HG02610 (cell line): ENCODE data around the gene CENPE.
"Not testable (repeated sequence)": the region's sequence is repeated elsewhere in the genome, so short reads cannot be mapped to it uniquely, and the experiment has no call there.

Source experiments
- ATAC-seq: cut with Tn5 transposase; IDR thresholded peaks from one replicate; pipeline ENCODE4 v1.9.1; 2021; ENCODE audit warnings: mild to moderate bottlenecking, moderate library complexity; ENCODE audit not compliant: unreplicated experiment

The CENPE gene, protein sequence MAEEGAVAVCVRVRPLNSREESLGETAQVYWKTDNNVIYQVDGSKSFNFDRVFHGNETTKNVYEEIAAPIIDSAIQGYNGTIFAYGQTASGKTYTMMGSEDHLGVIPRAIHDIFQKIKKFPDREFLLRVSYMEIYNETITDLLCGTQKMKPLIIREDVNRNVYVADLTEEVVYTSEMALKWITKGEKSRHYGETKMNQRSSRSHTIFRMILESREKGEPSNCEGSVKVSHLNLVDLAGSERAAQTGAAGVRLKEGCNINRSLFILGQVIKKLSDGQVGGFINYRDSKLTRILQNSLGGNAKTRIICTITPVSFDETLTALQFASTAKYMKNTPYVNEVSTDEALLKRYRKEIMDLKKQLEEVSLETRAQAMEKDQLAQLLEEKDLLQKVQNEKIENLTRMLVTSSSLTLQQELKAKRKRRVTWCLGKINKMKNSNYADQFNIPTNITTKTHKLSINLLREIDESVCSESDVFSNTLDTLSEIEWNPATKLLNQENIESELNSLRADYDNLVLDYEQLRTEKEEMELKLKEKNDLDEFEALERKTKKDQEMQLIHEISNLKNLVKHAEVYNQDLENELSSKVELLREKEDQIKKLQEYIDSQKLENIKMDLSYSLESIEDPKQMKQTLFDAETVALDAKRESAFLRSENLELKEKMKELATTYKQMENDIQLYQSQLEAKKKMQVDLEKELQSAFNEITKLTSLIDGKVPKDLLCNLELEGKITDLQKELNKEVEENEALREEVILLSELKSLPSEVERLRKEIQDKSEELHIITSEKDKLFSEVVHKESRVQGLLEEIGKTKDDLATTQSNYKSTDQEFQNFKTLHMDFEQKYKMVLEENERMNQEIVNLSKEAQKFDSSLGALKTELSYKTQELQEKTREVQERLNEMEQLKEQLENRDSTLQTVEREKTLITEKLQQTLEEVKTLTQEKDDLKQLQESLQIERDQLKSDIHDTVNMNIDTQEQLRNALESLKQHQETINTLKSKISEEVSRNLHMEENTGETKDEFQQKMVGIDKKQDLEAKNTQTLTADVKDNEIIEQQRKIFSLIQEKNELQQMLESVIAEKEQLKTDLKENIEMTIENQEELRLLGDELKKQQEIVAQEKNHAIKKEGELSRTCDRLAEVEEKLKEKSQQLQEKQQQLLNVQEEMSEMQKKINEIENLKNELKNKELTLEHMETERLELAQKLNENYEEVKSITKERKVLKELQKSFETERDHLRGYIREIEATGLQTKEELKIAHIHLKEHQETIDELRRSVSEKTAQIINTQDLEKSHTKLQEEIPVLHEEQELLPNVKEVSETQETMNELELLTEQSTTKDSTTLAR (N-terminal part only)

DNA sequence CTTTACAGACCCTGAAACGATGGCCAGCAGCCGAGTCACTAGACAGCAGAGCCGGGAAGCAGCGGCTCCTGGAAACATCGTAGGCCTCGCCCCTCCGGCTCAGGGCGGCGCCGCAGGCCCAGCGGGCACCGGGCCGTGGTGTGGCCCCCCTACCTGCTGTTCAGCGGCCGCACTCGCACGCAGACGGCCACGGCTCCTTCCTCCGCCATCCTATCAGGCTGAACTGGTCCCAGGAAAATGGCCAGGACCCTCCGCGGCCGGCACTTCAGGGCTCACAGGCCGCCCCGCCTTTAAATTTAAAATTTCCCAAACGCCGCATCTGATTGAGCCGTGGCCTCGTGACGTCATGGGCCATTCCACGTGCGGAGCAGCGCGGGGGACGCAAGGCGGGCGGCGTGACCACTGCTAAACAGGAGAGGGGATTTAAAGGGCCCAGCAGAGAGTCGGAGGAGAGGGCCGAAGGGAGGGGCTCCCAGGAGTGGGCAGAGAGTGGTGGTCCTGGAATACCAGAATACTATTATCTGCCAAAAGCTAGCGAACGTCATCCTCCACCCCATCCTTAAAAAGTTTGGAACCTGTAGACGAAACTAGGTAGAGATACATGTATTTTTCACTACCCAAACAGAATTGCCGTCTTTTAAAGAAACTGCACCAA is at the start of gene CENPE:
Gene CENPE, minus strand, starts transcription at position 233 of the 655 bp plus-strand sequence. Its CDS starts 24 bp downstream, at position 209.
- ATAC-seq, result peak; percentile 95

DNA sequence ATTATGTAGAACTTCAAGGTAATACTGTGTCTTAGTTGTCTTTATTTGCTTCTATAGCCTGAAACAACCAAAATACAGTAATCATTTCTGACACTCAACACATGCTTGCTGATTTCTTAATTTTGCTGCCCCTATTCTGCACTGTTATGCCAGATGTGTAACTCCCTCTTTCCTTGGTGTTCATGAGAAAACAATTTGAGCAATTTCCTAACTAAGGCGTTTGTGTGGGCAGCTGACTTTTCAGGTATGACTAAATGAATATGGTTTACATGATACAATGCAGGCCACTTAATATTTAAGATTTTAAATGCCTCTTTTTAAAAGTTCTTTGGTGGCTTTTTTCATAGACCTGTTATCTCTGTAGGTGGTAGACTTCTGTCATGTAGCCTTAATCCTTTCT is 46.1 kb upstream of the CENPE start:
- no peak for ATAC-seq

DNA sequence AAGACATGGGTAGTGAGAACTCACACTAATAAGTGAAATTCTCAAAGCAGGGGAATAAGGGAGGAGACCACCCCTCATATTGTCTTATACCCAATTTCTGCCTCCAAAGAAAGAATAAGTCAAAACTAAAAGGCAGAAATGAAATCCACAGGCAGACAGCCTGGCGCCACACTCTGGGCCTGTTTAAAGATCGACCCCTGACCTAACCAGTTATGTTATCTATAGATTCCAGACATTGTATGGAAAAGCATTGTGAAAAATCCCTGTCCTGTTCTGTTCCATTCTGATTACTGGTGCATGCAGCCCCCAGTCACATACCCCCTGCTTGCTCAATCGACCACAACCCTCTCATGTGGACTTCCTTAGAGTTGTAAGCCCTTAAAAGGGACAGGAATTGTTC is 32.8 kb upstream of the CENPE start:
- ATAC-seq, result not testable (repeated sequence)

DNA sequence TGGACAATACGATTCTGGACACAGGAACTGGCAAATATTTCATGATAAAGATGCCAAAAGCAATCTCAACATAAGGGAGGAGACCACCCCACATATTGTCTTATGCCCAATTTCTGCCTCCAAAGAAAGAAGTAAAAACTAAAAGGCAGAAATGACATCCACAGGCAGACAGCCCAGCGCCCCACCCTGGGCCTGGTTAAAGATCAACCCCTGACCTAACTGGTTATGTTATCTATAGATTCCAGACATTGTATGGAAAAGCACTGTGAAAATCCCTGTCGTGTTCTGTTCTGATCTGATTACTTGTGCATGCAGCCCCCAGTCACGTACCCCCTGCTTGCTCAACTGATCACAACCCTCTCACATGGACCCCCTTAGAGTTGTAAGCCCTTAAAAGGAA is 25.4 kb upstream of the CENPE start:
- ATAC-seq, result not testable (repeated sequence)

DNA sequence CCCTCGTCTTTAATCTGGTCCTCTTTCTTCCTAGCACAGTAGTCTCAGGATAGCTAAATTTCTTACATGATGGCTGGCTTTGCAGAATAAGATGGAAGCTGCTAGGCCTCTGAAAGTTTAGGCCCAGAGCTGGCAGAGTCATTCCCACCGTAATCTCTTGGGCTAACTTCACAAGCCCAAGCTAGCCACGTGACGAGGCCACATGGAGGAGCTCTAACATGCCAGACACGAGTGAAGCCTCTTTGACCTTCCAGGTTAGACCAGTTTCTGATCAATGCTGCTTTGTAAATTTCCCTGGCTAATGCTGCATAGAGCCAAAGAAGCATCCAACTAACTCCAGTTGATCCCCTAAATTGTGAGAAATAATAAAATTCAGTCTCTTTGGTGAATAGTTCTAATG is 9.5 kb upstream of the CENPE start:
- no peak for ATAC-seq

DNA sequence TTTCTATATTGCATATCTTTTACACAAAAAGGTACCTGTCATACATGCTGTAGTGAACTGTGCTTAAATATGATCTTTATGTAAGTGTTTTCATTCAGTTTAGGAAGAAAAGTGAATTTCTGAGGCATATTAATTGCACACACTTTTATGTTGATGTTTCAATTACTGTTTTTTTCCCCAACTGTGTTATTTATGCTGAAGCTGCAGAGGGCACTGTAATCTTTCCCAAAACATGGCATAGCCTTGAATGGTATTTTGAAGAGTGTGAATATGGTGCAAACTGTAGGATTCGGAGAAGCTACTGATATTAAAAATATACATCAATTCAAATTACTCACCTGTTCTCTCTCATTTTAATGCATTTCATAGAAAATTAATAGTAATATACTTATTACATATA is 6.0 kb upstream of the CENPE start:
- no peak for ATAC-seq

DNA sequence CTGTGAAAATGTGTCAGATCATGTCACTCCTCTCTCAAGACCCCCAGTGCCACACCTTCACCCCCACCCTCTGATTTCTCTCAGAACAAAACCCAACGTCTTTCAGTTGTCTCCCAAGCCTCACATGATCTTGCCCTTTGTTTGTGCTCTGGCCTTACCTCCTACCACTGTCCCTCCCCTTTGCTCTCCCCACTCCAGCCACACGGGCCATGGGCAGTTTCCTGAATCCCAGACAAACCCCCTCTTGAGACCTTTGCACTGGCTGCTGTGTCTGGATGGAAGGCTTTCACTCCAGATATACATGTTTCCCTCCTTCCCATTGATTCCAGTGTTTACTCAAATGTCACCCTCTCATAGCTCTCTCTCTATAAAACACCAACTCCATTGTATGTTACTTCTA is 3.6 kb upstream of the CENPE start:
- no peak for ATAC-seq

DNA sequence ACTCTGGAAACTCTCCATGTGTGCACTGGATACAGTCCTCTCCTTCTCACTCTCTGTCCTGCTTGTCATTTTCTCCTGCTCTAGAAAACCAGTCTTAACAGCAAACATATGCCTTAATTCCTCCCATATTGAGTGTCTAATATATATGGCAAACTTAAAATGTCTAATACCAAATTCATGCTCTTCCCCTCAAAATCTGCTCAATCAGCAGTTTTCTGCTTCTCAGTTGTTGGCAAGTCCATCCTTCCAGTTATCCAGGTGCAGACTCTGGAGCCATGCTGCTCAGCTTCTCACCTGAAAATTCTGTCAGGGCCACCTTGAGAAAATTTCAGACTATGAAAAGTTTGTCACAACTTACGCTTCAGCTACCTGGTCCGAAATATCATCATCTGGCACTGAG is 3.1 kb upstream of the CENPE start:
- no peak for ATAC-seq

DNA sequence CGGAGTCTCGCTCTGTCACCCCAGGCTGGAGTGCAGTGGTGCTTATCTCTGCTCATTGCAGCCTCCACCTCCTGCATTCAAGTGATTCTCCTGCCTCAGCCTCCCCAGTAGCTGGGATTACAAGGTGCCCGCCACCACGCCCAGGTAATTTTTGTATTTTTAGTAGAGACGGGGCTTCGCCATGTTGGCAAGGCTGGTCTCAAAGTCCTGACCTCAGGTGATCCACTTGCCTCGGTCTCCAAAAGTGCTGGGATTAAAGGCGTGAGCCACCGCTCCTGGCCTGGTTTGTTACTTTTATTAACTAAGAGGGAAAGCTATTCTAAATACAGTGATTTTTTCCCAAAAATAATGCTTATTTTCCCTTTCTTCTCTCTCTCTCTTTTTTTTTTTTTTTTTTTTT is 866 bp upstream of the CENPE start:
- ATAC-seq, result no peak

DNA sequence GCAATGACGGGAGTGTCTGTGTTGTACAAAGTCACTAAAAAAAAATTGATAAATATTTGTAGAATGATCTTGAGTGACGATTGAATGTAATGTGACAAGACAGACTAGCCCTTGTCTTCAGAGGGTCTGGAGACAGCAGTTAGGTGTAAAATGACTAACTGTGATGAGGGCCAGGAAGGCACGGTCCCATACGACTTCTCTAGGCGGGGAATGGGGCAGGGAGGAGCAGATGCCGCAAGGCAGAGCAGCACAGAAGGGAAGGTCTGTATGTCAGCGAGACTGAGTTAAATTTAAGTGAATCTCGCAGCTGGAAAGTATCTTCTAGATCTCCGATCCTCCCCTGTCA is 405 bp downstream of the CENPE start:
- ATAC-seq, result peak; percentile 55

DNA sequence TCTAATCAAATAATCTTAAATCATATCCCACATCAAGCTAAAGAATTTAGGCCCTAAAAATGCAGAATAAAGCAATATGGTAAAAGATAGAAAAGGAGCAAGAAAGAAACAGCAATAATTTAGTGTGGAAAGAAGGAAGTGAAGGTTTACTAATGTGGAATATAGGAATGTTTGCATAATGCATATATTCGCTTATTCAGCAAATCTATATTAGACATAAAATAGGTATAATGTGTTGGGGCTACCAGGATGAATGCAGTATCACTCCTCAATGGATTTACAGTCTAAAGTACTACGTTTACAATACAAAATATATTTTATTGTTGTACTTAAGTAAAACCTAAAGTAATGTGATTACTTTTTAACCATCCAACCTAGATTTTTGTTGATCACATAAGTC is 4.7 kb downstream of the CENPE start:
- no peak for ATAC-seq

DNA sequence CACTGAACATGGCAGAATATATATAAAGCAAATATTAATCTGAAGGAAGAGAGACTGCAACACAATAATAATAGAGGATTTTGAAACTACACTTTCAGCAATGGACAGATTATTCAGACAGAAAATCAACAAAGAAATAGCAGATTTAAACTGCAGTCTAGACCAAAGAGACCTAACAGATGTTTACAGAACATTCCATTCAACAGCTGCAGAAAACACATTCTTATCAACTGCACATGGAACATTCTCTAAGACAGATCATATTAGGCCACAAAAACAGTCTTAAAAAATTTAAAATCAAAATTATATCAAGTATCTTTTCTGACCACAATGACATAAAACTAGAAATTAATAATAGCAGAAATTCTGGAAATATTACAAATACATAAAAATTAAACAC is 27.1 kb downstream of the CENPE start:
- ATAC-seq, result no peak

DNA sequence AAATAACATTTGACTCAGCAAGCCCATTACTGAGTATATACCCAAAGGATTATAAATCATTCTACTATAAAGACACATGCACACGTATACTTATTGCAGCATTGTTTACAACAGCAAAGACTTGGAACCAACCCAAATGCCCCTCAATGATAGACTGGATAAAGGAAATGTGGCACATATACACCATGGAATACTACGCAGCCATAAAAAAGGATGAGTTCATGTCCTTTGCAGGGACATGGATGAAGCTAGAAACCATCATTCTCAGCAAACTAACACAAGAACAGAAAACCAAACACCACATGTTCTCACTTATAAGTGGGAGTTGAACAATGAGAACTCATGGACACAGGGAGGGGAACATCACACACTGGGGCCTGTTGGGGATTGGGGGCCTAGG is 28.4 kb downstream of the CENPE start:
- ATAC-seq, result not testable (repeated sequence)

DNA sequence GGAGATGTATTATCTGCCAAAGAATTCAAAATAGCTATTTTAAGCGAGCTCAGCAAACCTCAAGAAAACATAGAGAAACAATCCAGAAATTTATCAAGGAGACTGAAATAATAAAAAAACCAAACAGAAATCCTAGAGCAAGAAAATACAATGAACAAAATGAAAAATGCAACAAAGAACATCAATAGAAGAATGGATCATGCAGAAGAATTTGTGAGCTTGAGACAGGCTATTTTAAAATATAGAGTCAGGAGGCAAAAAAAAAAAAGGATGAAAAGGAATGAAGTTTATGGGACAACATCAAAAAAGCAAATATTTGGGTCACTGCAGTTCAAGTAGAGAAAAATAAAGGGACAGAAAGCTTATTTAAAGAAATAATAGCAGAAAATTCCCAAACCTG is 29.1 kb downstream of the CENPE start:
- no peak for ATAC-seq

DNA sequence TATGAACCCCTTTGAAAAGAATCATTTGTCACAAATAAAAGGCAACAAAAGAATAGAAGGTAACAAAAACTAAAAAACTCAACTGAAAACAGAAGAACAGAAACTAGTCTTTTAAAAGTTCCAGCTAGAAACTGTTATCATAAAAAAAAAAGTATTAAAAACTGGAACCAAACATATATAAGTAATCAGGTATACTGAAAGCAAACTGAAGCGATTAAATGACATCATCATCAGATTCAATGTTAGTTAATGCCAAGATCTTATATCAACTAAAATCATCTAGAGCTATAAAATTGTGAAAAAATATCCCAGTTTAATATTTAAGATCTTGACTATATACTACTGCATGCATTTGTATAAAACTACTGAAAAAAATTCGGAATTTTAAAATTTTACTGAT is 36.0 kb downstream of the CENPE start:
- no peak for ATAC-seq

DNA sequence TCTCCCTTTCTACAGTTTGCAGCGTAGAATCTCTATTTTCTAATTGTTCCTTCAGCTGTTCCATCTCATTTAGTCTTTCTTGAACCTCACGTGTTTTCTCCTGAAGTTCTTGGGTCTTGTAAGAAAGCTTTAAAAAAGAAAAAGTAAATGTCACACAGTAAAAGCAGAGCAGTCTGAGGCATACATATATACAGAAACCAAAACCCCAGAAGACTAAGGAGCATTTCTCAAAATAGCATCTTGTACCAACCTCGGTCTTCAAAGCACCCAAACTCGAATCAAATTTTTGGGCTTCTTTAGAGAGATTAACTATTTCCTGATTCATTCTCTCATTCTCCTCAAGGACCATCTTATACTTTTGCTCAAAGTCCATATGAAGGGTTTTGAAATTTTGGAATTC is 39.4 kb downstream of the CENPE start:
- ATAC-seq, result no peak

DNA sequence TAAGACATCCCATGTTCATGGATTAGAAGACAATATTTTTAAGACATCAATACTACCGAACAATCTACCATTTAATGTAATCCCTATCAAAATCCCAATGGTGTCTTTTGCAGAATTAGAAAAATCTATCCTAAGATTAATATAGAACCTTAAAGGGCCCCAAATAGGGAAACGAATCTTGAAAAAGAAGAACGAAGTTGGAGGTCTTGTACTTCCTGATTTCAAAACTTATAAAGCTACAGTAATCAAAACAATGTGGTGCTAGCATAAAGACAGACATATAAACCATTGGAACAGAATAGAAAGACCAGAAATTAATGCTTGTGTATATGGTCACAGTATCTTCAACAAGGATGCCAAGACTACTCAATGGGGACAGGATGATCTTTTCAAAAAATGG is 42.0 kb downstream of the CENPE start:
- ATAC-seq, result no peak

DNA sequence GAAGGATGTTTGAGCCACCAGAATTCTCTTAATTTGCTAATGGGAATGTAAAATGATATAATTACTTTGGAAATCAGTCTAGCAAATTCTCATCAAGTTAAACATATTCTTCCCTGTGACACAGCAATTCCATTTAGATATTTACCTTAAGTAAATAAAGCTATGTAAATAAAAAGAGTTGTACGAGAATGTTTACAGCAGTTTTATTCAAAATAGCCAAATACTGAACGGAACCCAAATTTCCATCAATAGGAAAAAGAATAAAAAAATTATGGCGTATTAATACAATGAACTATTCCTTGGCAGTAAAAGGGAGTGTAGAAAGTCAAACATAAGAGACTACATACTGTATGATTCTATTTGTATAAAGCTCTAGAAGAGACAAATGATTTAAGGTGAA is 45.8 kb downstream of the CENPE start:
- ATAC-seq, result no peak

DNA sequence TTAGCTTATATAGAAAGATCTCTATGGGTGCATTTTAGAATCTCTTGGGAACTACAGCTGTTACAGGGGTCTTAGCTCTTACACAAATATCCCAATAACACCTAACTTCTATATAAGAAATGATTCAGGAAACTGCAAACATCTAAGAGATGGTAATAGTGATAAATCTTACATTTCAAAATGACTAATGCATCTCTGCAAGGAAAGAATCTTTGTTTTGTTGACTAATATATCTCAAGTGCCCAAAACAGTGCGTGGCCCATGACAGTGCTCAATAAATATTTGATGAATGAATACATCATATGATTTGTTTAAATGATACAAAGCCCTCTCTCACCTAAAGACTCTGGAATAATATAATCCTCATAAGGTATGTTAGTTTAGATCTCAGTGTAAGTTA is 47.5 kb downstream of the CENPE start:
- no peak for ATAC-seq

DNA sequence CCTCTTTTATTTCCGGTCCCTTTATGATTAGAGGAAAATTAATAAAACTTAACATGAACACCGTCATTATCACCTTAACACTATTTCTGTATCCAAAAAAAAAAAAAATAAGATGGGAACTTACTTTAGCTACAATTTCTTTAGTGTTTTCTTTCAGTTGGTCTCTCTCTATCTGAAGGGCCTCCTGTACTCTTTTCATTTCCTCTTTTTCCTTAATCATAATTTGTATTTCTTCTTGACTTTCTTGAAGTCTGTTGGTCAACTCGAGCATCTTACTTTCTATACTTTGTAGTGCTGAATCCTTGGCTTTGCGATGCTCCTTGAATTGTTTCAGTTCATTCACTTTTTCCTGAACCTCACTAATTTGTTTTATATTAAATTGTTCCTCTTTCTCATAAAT is 53.2 kb downstream of the CENPE start:
- ATAC-seq, result no peak

DNA sequence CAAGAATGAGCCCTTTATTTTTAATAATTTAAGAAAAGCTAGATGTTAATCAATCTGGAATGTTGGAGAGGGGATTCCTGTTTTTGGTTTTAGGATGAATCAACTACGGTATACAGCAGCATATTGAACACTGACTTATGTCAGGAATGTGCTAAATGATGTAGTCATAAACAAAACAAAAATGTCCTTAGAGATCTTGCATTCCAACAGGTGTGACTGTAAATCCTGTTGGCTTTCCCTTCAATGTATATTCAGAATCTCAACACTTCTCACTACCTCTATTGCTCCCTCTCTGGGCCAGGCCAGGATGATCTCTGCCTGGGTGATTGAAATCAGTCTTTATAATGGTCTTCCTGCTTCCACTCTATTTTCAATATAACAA is 60.7 kb downstream of the CENPE start:
- ATAC-seq, result no peak
